Small intestine (tissue), 7 donors: Measurements from ENCODE around the gene DCDC2C. TPM values are rescaled to one million over a fixed set of nuclear protein-coding genes. Genes with fewer than 3 reads are reported as not detected.

Source experiments
- DNase-seq, 2 donors: peaks; one replicate each; pipeline versions ENCODE4 v3.0.0 to v3.0.0-alpha.2; 2013
- FAIRE-seq: peaks from 2 replicates; lab custom pipeline; 2012; peaks lifted over from hg19 to GRCh38; lab: Jason Lieb, UNC
- H3K27ac ChIP-seq, 3 donors: one replicate each; pipeline ENCODE4 v1.5.1; 2013; ENCODE audit warnings: low read length in 2 of 3, mild to moderate bottlenecking in 2 of 3, control low read depth in 1 of 3, inconsistent platforms in 1 of 3, low read depth in 1 of 3, moderate library complexity in 1 of 3
- H3K27me3 ChIP-seq, 3 donors: one replicate each; pipeline ENCODE4 v1.6.1; 2013; ENCODE audit warnings: low read length in 3 of 3, inconsistent platforms in 1 of 3; ENCODE audit not compliant: control insufficient read depth in 3 of 3, insufficient read depth in 3 of 3
- H3K36me3 ChIP-seq, 3 donors: one replicate each; pipeline ENCODE4 v1.6.1; 2013; ENCODE audit warnings: low read length in 3 of 3, inconsistent platforms in 1 of 3, low read depth in 1 of 3, mild to moderate bottlenecking in 1 of 3, moderate library complexity in 1 of 3; ENCODE audit not compliant: control insufficient read depth in 3 of 3, insufficient read depth in 2 of 3
- H3K4me1 ChIP-seq, 3 donors: one replicate each; pipeline ENCODE4 v1.6.1; 2013; ENCODE audit warnings: low read length in 2 of 3, inconsistent platforms in 1 of 3, low read depth in 1 of 3, mild to moderate bottlenecking in 1 of 3, moderate library complexity in 1 of 3; ENCODE audit not compliant: control insufficient read depth in 3 of 3, insufficient read depth in 2 of 3
- H3K4me3 ChIP-seq, 3 donors: one replicate each; pipeline ENCODE4 v1.5.1; 2013; ENCODE audit warnings: low read length in 3 of 3, control low read depth in 1 of 3, inconsistent platforms in 1 of 3, low read depth in 1 of 3, mild to moderate bottlenecking in 1 of 3, moderate library complexity in 1 of 3
- H3K9me3 ChIP-seq, 2 donors: one replicate each; pipeline ENCODE4 v1.6.1; 2013; ENCODE audit warnings: low read depth in 1 of 2, low read length in 1 of 2; ENCODE audit not compliant: control insufficient read depth in 2 of 2, insufficient read depth in 1 of 2
- WGBS, 3 donors: extraction: QIAGEN DNeasy Blood & Tissue Kit; methylation state at CpG; one replicate each; pipeline ENCODE4 v1.1.7; 2013; 5-methylcytosine and 5-hydroxymethylcytosine counted together
- polyA plus RNA-seq, 4 donors: library from polyadenylated mRNA; stranded (reverse) in 3 of 4; unstranded in 1 of 4; fragments of 200-250 nt in 3 of 4; fragments of 120-200 nt in 1 of 4; gene quantifications; one replicate each; pipeline versions ENCODE4 v1.2.1 to v1.2.3, GENCODE V29; 2013
- donor health status: healthy with polysubstance abuse.
- donor health status: control.
- donor health status: control.
- donor health status: Bipolar disorder and iron deficiency.
- donor health status: healthy.

Gene DCDC2C
- polyA plus RNA-seq, 4 donors, result not detected

DNA sequence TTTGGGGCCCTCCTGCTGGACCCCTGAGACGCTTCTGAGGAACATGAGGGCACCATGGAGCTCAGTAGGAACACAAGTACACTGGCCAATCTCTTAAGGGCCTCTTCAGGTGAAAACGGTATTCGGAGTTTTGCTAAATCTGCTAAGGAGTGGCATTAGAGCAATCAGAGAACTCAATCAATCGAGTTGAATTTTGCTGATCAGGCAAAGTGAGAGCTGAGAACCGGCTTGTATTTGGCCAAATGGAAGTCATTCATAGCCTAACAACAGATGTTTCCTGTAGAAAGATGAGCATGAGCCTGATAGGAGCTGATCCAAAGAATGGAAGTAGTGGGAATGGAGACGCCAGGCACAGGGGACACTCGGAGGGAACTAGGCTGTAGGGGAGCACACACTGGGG, 133.7 kb downstream of the DCDC2C start:
- H3K27ac ChIP-seq, result no peak overlapping the region
- no peaks in the 10 kb centered on the region for H3K4me1 ChIP-seq
- no peak for FAIRE-seq
- no peaks in the 10 kb centered on the region for H3K9me3 ChIP-seq
- H3K4me3 ChIP-seq, result no peak overlapping the region
- DNase-seq, result no peak
- H3K36me3 ChIP-seq, result no peaks in the 10 kb centered on the region
- no peaks in the 10 kb centered on the region for H3K27me3 ChIP-seq
- WGBS, 3 donors, result 76 to 78% (median 78%) methylated on average over 7 of the region's 7 CpGs

GRCh38 chr2:3838348-3838747, 135.0 kb downstream of the DCDC2C start:
- Histone ChIP-seq H3K27me3 (no peaks in the 10 kb centered on the region), H3K9me3 (peaks cover 0 to 5% of the 10 kb centered on the region in 2 donors), H3K27ac (no peak overlapping the region), H3K4me1 (no peaks in the 10 kb centered on the region), H3K36me3 (no peaks in the 10 kb centered on the region), H3K4me3 (no peak overlapping the region)
- WGBS, 3 donors, result 94 to 95% (median 94%) methylated on average over 3 of the region's 3 CpGs
- DNase-seq (no peak), FAIRE-seq (no peak)

DNA sequence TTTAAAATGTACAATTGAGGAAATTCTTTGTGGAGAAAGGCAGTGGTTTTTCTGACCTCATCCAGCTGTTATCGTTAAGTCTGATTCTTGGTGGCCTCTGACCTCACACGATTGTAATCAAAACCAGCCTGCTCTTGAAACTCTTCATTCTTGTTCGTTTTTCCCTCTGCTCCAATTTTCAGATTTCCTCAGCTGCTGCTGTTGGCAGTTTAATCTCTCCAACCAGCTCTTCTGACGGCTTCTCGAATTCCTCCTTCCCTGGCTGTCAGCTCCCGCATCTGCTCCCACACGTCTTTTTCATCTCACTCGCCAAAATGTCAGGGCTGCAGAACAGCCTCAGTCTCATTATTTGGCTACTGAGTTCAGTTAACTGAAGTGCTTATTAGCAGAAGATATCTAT, 136.1 kb downstream of the DCDC2C start:
- Histone ChIP-seq H3K4me3 (no peak overlapping the region), H3K27ac (no peak overlapping the region), H3K9me3 (peaks cover 0 to 5% of the 10 kb centered on the region in 2 donors), H3K4me1 (no peaks in the 10 kb centered on the region), H3K36me3 (no peaks in the 10 kb centered on the region), H3K27me3 (no peaks in the 10 kb centered on the region)
- DNase-seq (no peak), FAIRE-seq (no peak)
- WGBS, 3 donors, result 32 to 48% (median 48%) methylated on average over 8 of the region's 8 CpGs

- H3K9me3 ChIP-seq, result peaks cover 0 to 5% of the 10 kb centered on the region in 2 donors
- no peaks in the 10 kb centered on the region for H3K4me1 ChIP-seq
- H3K27me3 ChIP-seq, result no peaks in the 10 kb centered on the region
- FAIRE-seq (no peak), DNase-seq (no peak)
- 93 to 94% (median 94%) methylated on average over 15 of the region's 15 CpGs for WGBS, 3 donors
- no peaks in the 10 kb centered on the region for H3K36me3 ChIP-seq
- H3K27ac ChIP-seq, result no peak overlapping the region
- no peak overlapping the region for H3K4me3 ChIP-seq
These were observed 137.3 kb downstream of the DCDC2C start for GRCh38 chr2:3840611-3841155.

GRCh38 chr2:3847397-3848052, 144.2 kb downstream of the DCDC2C start:
- FAIRE-seq (no peak), DNase-seq (no peak)
- Histone ChIP-seq H3K9me3 (peaks cover 0 to 8% of the 10 kb centered on the region in 2 donors), H3K36me3 (no peaks in the 10 kb centered on the region), H3K4me3 (no peak overlapping the region), H3K4me1 (no peaks in the 10 kb centered on the region), H3K27me3 (no peaks in the 10 kb centered on the region), H3K27ac (no peak overlapping the region)
- 18 to 53% (median 23%) methylated on average over 9 of the region's 9 CpGs for WGBS, 3 donors

DNA sequence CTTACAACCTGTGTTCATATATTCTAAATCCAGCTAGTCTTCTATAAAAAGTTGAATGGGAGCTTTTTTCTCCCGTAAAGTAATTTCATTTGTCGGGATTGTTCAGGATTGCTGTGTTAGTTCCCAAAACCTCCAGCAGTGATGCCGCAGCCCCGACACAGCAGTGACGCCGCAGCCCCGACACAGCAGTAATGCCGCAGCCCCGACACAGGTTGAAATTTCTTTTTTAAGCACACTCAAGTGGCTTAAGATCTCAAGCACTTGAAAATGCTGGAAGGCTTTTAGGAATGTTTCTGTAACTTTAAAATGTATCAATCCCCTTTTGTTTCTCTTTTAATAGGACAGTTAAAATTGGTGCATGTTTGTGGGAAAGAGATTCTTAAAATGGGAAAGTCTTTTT, 145.4 kb downstream of the DCDC2C start:
- H3K27ac ChIP-seq, result no peak overlapping the region
- H3K4me1 ChIP-seq, result no peaks in the 10 kb centered on the region
- FAIRE-seq, result no peak
- WGBS, 3 donors, result 74 to 92% (median 89%) methylated on average over 9 of the region's 9 CpGs
- no peak for DNase-seq
- H3K9me3 ChIP-seq, result peaks cover 0 to 3% of the 10 kb centered on the region in 2 donors
- H3K4me3 ChIP-seq, result no peak overlapping the region
- no peaks in the 10 kb centered on the region for H3K36me3 ChIP-seq
- H3K27me3 ChIP-seq, result no peaks in the 10 kb centered on the region

DNA sequence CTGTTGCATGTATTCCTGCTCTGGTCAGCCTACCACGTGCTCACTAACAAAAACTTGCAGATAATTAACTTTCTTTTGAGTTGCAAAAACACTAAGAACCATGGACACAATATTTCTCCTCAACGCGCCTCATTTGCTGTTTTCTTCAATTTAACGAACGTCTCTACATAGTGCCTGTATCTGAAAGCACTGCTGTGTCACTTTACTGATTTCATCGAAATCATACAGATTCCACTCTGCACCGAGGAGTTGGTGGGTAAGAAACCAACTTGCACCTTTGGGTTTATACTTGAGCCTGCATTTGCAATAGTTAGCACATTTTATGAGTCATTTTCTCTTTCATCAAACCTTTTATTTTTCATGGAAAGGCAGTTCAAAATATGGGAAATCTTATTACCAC, 145.8 kb downstream of the DCDC2C start:
- H3K4me3 ChIP-seq, result no peak overlapping the region
- no peak for FAIRE-seq
- H3K36me3 ChIP-seq, result no peaks in the 10 kb centered on the region
- DNase-seq, result no peak
- H3K27ac ChIP-seq, result no peak overlapping the region
- H3K27me3 ChIP-seq, result no peaks in the 10 kb centered on the region
- no peaks in the 10 kb centered on the region for H3K4me1 ChIP-seq
- 76 to 78% (median 76%) methylated on average over 7 of the region's 7 CpGs for WGBS, 3 donors
- H3K9me3 ChIP-seq, result peaks cover 0 to 3% of the 10 kb centered on the region in 2 donors

- 47 to 57% (median 55%) methylated on average over 4 of the region's 4 CpGs for WGBS, 3 donors
- Histone ChIP-seq H3K27me3 (no peaks in the 10 kb centered on the region), H3K4me1 (no peaks in the 10 kb centered on the region), H3K36me3 (no peaks in the 10 kb centered on the region), H3K27ac (no peak overlapping the region), H3K9me3 (peaks cover 0 to 1% of the 10 kb centered on the region in 2 donors), H3K4me3 (no peak overlapping the region)
- DNase-seq, result no peak
- no peak for FAIRE-seq
These were observed 154.2 kb downstream of the DCDC2C start for GRCh38 chr2:3857576-3857975.
